ENCODE data around the gene PDE4A.
"Not testable (repeated sequence)": the region's sequence is repeated elsewhere in the genome, so short reads cannot be mapped to it uniquely, and the experiment has no call there.

The PDE4A gene

DNA sequence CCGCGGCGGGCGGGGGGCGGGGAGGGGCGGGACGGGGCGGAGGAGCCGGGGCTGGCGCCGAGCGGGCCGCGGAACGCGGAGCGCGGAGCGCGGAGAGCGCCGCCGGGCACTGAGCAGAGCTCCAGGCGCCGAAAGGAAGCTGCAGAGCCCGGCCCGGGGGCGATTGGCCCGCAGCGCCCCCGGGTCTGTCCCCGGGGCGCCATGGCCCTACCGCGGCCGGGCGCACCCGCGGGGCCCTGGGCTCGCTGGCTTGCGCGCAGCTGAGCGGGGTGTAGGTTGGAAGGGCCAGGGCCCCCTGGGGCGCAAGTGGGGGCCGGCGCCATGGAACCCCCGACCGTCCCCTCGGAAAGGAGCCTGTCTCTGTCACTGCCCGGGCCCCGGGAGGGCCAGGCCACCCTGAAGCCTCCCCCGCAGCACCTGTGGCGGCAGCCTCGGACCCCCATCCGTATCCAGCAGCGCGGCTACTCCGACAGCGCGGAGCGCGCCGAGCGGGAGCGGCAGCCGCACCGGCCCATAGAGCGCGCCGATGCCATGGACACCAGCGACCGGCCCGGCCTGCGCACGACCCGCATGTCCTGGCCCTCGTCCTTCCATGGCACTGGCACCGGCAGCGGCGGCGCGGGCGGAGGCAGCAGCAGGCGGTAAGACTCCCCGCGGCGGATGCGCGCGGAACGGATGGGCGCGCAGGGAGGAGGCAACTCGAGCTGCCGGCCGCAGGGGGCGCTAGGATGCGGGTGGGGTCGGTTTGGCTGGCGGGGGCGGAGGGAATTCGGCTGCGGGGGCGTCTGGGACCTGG, at the start of gene PDE4A:
PDE4A (plus strand) TSS at position 95 of the 796 bp plus-strand sequence; CDS start at position 322, 227 bp downstream.
- ATAC-seq = no peak

DNA sequence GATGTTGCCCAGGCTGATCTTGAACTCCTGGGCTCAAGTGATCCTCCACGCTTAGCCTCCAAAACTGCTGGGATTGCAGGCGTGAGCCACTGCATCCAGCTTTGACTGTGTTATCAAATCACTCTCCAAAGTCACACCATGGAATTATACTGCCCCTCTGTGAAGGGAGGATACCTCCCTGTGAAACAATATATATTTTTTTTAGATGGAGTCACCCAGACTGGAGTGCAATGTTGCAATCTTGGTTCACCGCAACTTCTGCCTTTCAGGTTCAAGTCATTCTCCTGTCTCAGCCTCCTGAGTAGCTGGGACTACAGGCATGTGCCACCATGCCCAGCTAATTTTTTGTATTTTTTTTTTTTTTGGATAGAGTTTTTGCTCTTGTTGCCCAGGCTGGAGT, 47.6 kb upstream of the PDE4A start:
- ATAC-seq = no peak

DNA sequence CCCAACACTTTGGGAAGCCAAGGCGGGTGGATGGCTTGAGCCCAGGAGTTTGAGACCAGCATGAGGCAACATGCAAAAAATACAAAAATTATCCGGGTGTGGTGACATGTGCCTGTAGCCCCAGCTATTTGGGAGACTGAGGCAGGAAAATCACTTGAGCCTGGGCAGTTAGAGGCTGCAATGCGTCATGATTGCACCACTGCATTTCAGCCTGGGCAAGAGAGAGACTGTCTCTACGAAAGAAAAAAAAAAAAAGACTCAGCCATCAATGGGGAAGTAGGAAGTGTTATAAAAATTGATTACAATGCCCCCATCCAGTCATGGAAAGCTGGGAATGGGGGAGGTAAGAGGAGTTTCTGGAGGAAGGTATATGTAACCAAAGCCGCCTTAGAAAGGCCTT, 45.4 kb upstream of the PDE4A start:
- ATAC-seq = no peak

DNA sequence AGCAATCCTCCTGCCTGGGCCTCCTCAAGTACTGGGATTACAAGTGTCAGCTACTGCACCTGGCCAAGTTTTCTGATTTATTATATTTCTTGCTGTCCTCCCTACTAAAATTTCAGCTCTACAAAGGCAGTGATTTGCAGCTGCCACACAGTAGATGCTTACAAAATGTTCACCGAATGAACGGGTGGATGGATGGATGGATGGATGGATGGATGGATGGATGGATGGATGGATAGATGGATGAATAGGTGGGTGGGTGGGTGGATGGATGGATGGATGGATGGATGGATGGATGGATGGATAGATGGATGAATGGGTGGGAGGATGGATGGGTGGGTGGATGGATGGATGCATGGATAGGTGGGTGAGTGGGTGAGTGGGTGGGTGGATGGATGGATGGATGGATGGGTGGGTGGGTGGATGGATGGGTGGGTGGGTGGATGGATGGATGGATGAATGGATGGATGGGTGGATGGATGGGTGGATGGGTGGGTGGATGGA, 43.1 kb upstream of the PDE4A start:
- ATAC-seq = not testable (repeated sequence)

DNA sequence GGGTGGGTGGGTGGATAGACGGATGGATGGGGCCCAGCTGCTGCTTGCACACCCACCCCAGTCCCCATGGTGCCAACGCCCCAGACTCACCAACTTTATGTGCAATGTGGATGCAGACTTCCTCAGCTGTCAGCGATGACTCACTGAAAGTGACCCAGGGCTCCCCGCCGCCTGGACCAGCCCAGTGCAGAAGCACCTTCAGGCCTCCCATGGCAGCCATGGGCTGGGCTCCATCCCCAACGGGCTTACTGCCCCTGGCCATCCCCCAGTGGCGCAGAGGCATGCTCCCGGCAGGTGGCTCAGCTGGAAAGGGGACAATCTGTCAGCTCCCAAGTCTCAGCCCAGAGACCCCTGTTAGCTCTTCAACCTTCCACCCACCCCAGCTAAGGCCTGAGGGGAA, 42.2 kb upstream of the PDE4A start:
- no peak for ATAC-seq

DNA sequence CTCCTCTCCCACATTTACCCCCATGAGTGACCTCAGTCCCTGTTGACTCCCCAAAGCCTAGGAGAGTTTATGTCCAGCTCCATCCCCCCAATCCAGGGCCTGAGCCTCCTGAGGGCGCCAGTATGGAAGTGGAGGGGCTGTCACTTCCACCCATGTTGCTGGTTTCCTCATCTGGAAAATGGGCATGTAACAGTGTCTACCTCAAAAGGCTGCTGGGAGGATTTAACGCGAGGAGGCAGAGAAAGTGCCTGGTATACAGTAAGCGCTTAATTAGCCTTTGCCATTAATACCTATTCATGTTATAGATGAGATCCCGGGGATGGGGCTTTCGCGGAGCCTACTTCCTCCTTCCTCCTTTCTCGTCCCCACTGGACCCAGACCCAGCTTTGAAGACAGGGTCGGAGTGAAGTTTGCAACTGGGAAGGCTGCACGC, 40.4 kb upstream of the PDE4A start:
- no peak for ATAC-seq

DNA sequence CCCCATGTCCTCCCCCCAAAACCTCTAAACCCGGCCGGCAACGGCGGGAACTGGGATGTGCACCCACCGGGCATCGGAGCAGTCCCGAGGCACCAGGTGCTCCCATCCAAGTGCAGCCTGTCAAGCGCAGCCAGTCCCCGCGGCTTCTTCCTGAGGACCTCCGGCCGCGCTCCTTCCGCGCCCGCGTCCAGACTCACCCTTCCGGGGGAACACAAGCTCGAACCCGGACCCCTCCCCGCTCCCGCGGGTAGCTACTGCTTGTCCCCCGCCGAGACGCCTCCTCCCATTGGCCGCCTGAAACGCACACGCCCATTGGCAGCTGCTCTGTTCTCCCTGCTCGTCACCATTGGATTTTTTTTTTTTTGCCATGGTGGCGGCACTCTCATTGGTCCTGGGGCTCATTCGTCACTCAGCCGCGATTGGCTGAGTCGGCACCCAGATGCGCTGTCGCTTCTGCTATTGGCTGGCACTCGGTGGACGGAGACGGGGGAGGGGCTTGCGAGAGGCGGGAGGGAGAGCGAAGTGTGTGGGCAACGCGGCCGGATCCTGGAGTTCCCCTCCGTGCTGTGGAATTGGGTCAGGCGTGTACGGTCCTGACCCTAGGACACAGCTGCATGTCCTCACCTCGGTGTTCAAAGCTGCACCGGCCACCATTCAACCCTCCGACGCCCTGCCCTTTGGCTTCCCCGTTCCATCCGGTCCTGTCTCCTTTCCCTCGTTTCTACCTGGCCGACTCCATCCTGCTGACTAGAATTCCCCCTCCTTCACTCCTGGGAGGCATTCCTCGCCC, 39.8 kb upstream of the PDE4A start, which contains the start of gene TYK2:
TYK2 (minus strand) TSS at position 260 of the 790 bp plus-strand sequence. CDS start 2,166 bp downstream, outside the sequence.
- ATAC-seq = peak; percentile 99

DNA sequence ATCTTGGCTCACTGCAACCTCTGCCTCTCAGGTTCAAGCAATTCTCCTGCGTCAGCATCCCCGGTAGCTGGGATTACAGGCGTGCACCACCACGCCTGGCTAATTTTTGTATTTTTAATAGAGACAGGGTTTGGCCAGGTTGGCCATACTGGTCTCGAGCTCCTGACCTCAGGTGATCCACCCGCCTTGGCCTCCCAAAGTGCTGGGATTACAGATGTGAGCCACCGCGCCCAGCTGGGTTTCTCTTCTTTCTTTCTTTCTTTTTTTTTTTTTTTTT, 37.2 kb upstream of the PDE4A start:
- ATAC-seq = not testable (repeated sequence)

DNA sequence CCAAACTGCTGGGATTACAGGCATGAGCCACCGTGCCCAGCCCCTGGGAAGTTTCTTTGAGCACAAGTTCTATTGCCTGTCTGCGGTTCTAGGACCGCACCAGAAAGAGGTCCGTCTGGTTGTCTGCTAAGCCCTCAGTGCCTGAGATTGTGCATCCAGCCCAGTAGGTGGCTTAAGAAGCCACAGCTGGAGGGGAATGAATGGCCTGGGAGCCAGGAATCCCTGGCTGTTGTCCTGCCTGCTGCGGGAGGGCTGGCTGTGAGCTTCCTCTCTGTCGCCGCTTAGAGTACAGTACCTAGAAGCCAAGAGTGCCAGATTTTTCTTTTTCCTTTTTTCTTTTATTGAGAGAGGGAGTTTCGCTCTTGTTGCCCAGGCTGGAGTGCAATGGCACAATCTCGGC, 35.8 kb upstream of the PDE4A start:
- ATAC-seq = no peak

DNA sequence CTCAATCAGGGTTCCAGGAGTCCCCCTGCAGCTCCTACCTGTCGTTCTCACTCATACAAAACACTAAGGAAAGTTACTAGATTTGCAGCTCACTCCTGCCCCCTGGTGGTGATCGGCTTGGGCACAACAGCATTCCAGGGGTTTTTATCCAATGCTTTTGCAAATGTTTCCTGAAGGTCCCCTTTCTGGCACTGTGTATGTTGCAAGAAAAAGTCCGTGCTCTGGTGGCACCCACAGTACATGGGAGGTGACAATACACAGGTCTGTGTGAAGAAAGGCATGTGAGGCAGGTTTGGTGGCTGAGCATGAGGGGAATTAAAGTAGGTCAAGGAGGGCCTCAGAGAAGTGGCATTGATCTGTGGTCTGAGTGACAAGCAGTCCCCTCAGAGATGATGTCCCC, 31.4 kb upstream of the PDE4A start:
- ATAC-seq = peak; percentile 48 to 59

DNA sequence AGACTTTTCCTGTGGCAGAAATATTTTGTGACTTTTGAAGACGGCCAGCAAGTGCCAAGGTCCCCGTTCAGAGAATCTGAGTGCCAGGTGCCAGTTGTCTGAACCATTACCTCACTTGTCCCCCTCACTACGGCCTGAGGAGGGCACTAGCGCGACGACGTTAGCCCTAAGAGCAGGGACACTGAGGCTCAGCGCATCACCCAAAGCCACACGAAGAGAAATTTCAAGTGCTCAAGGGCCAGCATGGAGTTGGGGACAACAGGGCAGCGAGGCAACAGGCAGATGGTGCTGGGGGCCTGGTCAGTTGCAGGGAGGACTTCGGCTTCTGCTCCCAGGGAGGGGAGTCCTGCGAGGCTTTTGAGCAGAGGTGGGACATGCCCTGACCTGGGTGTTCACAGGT, 30.5 kb upstream of the PDE4A start:
- no peak for ATAC-seq

DNA sequence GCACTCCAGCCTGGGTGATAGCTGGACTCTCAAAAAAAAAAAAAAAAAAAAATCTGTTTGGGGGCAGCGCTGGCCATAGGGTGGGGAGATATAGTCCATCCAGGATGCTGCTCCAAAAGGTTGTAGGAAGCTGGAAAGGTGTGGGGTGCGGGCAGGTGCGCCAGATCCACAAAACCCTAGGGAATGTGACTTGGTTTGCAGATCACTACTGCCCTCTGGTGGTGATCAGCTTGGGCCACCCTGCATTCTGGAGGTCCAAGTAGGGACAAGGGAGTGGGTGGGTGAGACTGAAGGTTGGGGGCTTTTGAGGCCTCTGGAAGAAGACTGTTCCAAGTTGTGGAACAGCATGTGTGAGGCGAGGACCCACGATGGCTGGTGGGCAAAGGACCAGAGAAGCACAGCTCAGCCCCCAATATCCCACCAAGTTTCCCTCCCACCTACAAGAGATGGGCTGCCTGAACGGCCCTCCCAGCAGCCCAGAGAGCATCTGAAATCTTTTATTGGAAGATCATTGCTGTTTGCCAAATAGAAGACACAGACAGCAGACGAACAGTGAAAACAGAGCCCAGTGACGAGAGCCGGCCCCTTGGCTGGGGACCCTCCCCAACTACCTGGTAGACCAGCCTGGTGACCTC, 29.6 kb upstream of the PDE4A start:
- ATAC-seq = peak; percentile 52 to 54

DNA sequence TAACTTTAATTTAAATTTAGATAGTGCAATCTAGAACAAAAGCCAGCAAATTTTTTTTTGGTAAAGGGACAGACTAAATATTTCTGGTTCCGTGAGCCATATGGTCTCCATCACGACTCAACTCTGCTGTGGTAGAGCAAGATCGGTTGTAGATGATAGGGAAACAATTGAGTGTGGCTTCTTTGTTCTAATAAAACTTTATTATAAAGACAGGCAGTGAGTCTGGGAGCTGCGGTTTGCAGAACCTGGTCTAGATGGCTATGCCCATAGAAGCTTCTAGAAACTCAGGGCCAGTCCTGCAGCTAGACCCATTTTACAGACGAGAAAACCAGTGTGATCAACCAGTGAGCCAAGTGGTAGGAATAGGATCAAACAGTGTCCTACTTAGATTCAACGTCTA, 28.2 kb upstream of the PDE4A start:
- ATAC-seq = no peak

DNA sequence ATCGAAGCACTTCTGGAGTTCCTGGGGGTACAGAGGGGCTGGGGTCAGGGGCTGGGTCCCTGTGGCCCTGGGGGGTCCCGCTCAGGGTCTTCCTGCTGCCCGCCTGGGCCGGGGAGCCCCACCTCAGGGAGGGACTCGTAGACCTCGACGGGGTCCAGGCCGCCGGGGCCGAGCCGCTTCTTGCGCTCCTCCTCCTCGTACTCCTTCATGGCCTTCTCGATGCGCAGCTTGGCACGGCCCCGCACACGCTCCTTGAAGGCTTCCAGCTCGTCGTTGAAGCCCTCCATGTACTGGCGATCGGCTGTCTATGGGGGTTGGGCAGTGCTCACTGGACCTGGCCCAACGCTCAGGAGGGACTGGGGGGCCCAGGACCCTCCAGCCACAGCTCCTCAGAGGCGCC, 27.2 kb upstream of the PDE4A start:
- no peak for ATAC-seq

DNA sequence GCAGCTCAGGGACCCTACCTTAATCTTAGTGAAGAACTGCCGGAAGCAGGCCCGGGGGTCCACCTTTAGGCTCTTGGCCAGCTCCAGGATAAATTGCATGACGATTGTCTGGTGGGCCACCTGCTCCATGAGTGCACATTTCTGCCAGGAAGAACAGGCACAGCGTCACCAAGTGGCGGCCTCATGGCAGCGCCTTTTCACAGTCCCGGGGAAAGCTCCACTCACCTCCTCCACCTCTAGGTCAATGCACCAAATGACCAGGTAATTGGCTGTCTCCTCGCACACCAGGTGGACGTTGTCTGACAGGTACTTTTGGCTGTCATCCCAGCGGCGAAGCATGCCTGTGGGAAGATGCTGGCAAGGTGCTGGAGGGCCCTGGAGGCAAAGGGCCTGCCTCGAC, 25.3 kb upstream of the PDE4A start:
- no peak for ATAC-seq

DNA sequence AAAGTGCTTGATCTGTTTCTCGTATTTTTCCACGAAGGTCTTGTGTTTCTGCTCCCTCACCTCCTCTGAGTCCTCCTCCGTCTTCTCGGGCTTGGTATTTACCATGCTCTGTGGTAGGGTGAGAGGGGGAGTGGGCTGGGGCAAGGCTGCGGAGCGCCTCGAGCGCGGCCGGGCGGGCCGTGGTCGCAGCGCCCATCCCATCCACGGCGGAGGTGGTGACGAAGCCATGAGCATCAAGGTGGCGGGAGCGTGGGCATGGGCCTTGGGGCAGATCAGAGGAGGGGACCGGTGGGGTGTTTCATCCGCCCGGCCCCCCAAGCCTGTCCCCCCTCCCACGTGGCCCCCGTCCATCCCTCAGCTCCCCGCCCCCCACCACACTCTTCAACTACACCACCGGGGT, 24.9 kb upstream of the PDE4A start:
- ATAC-seq = no peak

DNA sequence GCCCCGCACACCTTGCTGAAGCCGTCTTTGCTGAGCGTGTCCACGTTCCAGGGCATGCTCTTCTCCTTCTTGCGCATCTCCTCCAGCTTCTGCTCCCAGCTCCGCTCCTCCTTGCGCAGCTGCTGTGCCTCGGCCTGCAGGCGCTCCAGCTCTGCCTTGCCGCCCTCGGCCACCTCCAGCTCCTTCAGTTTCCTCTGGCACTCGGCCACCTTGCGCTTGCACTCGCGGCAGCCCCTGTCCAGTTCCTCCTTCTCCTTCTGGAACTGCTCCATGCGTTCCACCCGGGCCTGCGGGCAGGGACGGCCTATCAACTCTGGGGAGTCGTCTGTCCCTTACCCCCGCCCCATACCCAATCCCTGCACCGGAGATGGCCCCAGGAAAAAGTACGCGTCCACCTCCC, 24.4 kb upstream of the PDE4A start:
- no peak for ATAC-seq

DNA sequence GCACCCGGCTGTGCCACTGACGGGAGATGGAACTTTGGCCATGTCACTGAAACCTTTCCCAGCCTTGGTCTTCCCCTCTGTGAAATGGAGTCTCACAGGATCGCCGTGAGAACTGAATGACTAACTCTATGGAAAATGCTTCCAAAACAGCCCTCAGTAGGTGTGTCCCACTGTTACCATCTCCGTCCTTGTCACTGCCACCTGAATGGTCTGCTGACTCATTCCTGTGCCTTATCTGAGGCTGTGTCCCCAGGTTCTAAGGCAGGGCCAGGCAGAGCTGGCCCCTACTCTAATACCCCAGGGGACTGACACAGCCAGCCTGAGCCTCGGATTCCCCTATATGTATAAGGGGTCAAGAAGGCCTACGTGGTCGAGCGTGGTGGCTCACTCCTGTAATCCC, 21.5 kb upstream of the PDE4A start:
- ATAC-seq = no peak

DNA sequence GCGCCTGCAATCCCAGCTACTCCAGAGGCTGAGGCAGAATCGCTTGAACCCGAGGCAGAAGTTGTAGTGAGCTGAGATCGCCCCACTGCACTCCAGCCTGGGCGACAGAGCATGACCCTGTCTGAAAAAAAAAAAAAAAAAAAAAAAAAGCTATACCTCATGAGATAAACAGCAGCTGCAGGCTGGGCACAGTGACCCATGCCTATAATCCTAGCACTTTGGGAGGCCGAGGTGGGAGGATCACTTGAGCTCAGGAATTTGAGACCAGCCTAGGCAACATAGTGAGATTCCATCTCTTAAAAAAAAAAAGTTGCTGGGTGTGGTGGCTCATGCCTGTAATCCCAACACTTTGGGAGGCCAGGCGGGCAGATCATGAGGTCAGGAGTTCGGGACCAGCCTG, 21.0 kb upstream of the PDE4A start:
- ATAC-seq = not testable (repeated sequence)

DNA sequence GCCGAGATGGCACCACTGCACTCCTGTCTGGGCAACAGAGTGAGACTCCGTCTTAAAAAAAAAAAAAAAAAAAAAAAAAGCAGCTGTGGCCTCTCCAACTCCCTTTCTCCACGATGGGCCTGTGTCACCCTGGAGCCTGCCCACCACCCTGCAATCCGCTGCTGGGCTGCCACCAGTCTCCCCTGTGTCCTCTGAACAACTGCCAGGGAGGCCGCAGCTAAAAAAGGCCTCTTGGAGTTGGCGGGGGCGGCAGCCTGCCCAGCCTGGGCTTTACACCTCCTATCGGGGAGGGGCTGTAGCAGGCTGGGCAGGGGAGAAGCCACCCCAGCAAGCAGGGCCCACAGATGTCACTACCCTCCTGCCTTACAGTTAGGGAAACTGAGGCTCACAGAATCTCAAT, 20.5 kb upstream of the PDE4A start:
- no peak for ATAC-seq

DNA sequence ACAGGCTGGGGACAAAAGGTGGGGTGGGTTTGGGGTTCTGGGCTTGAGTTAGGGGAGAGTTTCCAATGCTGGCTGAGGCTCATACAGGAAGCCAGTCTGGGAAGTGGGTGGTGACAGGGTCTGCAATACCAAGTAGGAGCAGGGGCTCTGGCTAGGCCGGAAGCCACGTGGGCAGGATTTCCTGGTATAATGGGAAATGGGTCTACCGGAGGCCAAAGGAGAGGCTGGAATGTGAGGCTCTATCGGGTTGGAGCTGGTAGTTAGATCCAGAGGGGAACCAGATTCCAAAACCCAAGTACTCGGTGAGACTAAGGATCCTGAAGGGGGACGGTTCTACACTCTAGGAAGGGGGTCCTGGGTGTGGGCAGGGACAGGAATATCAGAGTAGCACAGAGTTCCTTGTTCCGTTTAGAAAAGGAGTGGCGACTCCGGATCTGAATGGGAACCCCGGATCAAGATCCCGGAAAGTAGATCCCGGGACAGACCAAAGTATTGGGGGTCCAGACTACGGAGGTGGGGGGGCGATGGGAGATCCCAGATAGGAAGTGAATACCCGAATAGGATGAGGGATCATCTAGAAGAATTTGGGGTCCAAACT, 17.8 kb upstream of the PDE4A start:
- no peak for ATAC-seq

DNA sequence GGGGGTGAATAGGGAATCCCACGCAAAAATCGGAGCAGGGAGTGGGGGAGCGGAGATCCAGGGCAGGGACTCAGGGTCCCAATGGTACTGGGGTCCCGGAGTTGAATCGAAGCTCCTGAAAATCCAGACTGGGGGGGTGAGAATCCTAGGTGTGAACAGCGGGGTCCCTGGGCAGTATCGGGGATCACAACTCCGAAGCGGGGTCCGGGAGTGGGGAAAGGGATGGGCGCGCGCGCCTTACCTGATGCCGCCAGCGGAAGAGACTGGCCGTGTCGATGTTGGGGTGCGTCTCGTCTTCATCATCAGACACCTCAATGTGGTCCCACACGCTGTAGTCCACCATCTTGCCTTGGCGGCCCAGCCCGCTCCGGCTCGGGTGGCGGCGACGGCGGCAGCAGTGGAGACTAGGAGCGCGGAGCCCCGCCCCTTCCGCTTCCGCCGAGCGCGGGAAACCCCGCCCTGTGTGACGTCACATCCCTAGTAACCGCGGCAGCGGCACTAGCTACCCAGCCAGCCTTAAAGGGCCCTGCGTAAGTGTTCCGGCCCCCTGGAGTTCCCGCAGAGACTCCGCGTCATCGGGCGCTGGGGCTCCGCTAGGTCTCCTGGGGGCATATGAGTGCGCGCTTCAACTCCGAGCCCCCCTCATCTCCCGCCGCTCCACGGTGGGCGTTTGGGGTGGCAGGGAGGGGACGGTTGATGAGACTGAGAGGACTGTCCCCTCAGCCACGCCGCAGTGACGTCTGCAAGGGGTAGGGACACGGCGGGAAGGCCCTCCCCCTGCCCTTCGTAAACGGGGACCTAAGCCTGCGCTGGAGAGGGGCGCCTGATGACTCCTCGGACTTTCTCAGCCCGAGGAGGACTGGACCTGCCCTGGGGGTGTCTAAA, 17.0 kb upstream of the PDE4A start, which contains the start of gene CDC37:
CDC37 (minus strand) TSS at position 406 of the 885 bp plus-strand sequence; CDS start at position 343, 63 bp downstream.
- peak; percentile 85 to 86 for ATAC-seq
